Stimulated activated CD8-positive, alpha-beta memory T cell treated with anti-CD3 and anti-CD28 coated beads, Interleukin-4, amount 100 ng/mL, for 24 hours (primary cell): Measurements from ENCODE around the gene MORF4L1.

Experiments used
- DNase-seq: peaks from one replicate; pipeline ENCODE4 v3.0.0-alpha.2; 2020; ENCODE audit warnings: low read depth

The MORF4L1 gene

GRCh38 chr15:78946493-78946892 lies 73.8 kb downstream of the MORF4L1 start:
- DNase-seq = no peak

- no peak for DNase-seq
These were observed 74.8 kb downstream of the MORF4L1 start for GRCh38 chr15:78947506-78947905.
